Activated T-cell treated with anti-CD3 and anti-CD28 coated beads, Interleukin-2, amount 50 U/mL, for 72 hours (primary cell): ENCODE data around the gene NKD1. TPM values are rescaled to one million over a fixed set of nuclear protein-coding genes. Genes with fewer than 3 reads are reported as not detected.

Source experiments
- ATAC-seq, 2 donors: fragments of 150-1000 bp; cut with Tn5 transposase; replicated peaks in 1 of 2; 2 replicates each; pipeline ENCODE4 v1.10.0; 2021; ENCODE audit warnings: moderate library complexity in 2 of 2, mild to moderate bottlenecking in 1 of 2
- DNase-seq, 2 donors: peaks; one replicate each; pipeline ENCODE4 v3.0.0; 2021 to 2022; ENCODE audit warnings: mixed read lengths in 1 of 2
- H3K27ac Mint-ChIP-seq: one replicate; pipeline ENCODE4 v1.8.0; 2022; ENCODE audit warnings: mild to moderate bottlenecking, moderate library complexity, mixed read lengths
- H3K27me3 Mint-ChIP-seq: one replicate; pipeline ENCODE4 v1.8.0; 2022; ENCODE audit warnings: low read depth, mixed read lengths
- H3K36me3 Mint-ChIP-seq, 2 donors: one replicate each; pipeline ENCODE4 v1.8.0; 2022; ENCODE audit warnings: mixed read lengths in 2 of 2, mild to moderate bottlenecking in 1 of 2; ENCODE audit not compliant: insufficient read depth in 2 of 2
- H3K4me1 Mint-ChIP-seq: one replicate; pipeline ENCODE4 v1.8.0; 2022; ENCODE audit warnings: low read depth, mixed read lengths
- H3K4me3 Mint-ChIP-seq, 2 donors: one replicate each; pipeline ENCODE4 v1.8.0; 2022; ENCODE audit warnings: mild to moderate bottlenecking in 2 of 2, mixed read lengths in 2 of 2, moderate library complexity in 2 of 2
- H3K9me3 Mint-ChIP-seq, 2 donors: one replicate each; pipeline ENCODE4 v1.8.0; 2022; ENCODE audit warnings: mixed read lengths in 2 of 2
- total RNA-seq, 2 donors: library from RNA; stranded (reverse); gene quantifications; one replicate each; pipeline ENCODE4 v1.2.3, GENCODE V29; 2022

Gene NKD1
- total RNA-seq, 2 donors from 2014 or later = 0.96 to 2.4 TPM

DNA sequence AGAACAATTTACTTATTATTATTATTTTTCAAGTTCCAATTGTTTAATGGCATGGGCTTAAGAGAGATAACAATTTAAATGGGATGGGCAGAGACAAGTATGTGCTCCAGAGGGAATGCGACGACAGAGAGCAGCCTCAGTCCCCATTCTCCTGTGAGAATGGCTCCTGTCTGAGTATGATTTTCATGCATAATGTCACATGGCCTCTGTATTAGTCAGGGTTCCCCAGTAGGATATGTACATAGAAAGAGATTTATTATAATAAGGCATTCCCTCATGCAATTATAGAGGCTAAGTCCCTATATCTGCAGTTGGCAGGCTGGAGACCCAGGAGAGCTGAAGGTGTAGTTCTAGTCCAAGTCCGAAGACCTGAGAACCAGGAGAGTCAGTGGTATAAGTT, 22.9 kb upstream of the NKD1 start:
- no peak overlapping the region for H3K4me3 Mint-ChIP-seq
- no peaks in the 10 kb centered on the region for H3K4me1 Mint-ChIP-seq
- H3K36me3 Mint-ChIP-seq = peaks cover 0 to under 1% of the 10 kb centered on the region in 2 donors
- peaks cover 6% of the 10 kb centered on the region for H3K27me3 Mint-ChIP-seq
- ATAC-seq = no peak
- no peak for DNase-seq
- H3K27ac Mint-ChIP-seq = no peak overlapping the region
- peaks cover 6 to 9% of the 10 kb centered on the region in 2 donors for H3K9me3 Mint-ChIP-seq

GRCh38 chr16:50525716-50526115, 22.5 kb upstream of the NKD1 start:
- Mint-ChIP-seq H3K36me3 (peaks cover 0 to 1% of the 10 kb centered on the region in 2 donors), H3K27me3 (peaks cover 6% of the 10 kb centered on the region), H3K4me3 (no peak overlapping the region), H3K27ac (no peak overlapping the region), H3K4me1 (no peaks in the 10 kb centered on the region), H3K9me3 (peaks cover 7 to 10% of the 10 kb centered on the region in 2 donors)
- no peak for DNase-seq
- no peak for ATAC-seq

DNA sequence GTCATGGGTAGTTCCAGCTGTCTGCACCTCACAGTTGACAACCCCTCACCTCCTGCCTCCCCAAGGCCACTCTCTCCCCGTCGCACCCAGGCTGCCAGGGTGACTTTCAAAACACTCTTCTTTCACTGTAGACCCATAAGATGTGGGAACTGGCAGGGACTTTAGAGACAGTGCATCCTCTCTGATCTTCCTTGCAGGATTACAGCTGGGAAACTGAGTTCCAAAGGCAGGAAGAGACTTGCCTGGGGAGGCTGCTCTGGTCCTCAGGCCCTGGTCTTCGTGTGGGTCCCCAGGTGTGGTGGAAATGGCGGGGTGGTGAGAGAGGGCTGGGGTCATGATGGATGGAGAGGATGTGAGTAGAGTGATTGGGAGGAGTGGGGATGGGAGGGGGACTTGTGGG, 21.9 kb upstream of the NKD1 start:
- Mint-ChIP-seq H3K36me3 (peaks cover 0 to 1% of the 10 kb centered on the region in 2 donors), H3K9me3 (peaks cover 7 to 10% of the 10 kb centered on the region in 2 donors), H3K4me1 (no peaks in the 10 kb centered on the region), H3K27ac (no peak overlapping the region), H3K27me3 (peaks cover 6% of the 10 kb centered on the region), H3K4me3 (no peak overlapping the region)
- ATAC-seq (no peak), DNase-seq (no peak)

DNA sequence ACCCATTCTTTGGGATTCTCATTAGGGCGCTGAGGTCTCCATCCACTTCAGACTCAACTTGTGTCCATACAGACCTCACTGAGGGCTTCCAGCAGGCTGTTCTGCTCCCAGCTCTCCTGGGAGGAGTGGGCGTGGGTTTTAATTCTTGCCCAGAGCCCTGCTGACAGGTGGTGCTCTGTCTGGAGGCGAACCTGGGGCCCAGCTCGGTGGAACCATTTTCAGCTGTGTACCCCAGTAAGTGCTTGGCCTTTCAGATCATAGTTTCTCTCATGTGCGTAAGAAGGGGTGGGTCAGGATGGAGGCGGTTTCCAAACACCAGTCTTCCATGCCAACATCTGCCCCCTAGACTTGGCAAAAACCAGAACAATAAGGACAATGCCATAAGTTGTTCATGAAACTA, 21.4 kb upstream of the NKD1 start:
- no peak overlapping the region for H3K4me3 Mint-ChIP-seq
- H3K27me3 Mint-ChIP-seq = peaks cover 6% of the 10 kb centered on the region
- no peaks in the 10 kb centered on the region for H3K4me1 Mint-ChIP-seq
- peaks cover 7 to 10% of the 10 kb centered on the region in 2 donors for H3K9me3 Mint-ChIP-seq
- no peak for DNase-seq
- no peak overlapping the region for H3K27ac Mint-ChIP-seq
- H3K36me3 Mint-ChIP-seq = peaks cover 0 to 1% of the 10 kb centered on the region in 2 donors
- no peak for ATAC-seq

- ATAC-seq (no peak), DNase-seq (no peak)
- Mint-ChIP-seq H3K9me3 (peaks cover 7 to 10% of the 10 kb centered on the region in 2 donors), H3K36me3 (peaks cover 0 to 1% of the 10 kb centered on the region in 2 donors), H3K27me3 (no peaks in the 10 kb centered on the region), H3K4me1 (no peaks in the 10 kb centered on the region), H3K4me3 (no peak overlapping the region), H3K27ac (no peak overlapping the region)
Measured at GRCh38 chr16:50528820-50529219, 19.4 kb upstream of the NKD1 start.

GRCh38 chr16:50529334-50529733, 18.9 kb upstream of the NKD1 start:
- peaks cover 7 to 10% of the 10 kb centered on the region in 2 donors for H3K9me3 Mint-ChIP-seq
- peaks cover 0 to 1% of the 10 kb centered on the region in 2 donors for H3K36me3 Mint-ChIP-seq
- H3K4me3 Mint-ChIP-seq = no peak overlapping the region
- ATAC-seq = no peak
- no peaks in the 10 kb centered on the region for H3K4me1 Mint-ChIP-seq
- no peaks in the 10 kb centered on the region for H3K27me3 Mint-ChIP-seq
- no peak overlapping the region for H3K27ac Mint-ChIP-seq
- no peak for DNase-seq

GRCh38 chr16:50530277-50531236, 17.6 kb upstream of the NKD1 start:
- Mint-ChIP-seq H3K4me1 (no peaks in the 10 kb centered on the region), H3K27ac (no peak overlapping the region), H3K27me3 (no peaks in the 10 kb centered on the region), H3K9me3 (peaks cover 7 to 10% of the 10 kb centered on the region in 2 donors), H3K36me3 (peaks cover 0 to 1% of the 10 kb centered on the region in 2 donors), H3K4me3 (no peak overlapping the region)
- DNase-seq (no peak), ATAC-seq (no peak)

- DNase-seq (no peak), ATAC-seq (no peak)
- no peak overlapping the region for H3K27ac Mint-ChIP-seq
- no peaks in the 10 kb centered on the region for H3K27me3 Mint-ChIP-seq
- peaks cover 7 to 10% of the 10 kb centered on the region in 2 donors for H3K9me3 Mint-ChIP-seq
- no peak overlapping the region for H3K4me3 Mint-ChIP-seq
- H3K4me1 Mint-ChIP-seq = no peaks in the 10 kb centered on the region
- peaks cover 0 to 1% of the 10 kb centered on the region in 2 donors for H3K36me3 Mint-ChIP-seq
Measured at GRCh38 chr16:50531359-50531758, 16.8 kb upstream of the NKD1 start.

GRCh38 chr16:50531901-50532300, 16.3 kb upstream of the NKD1 start:
- Mint-ChIP-seq H3K27me3 (no peaks in the 10 kb centered on the region), H3K27ac (no peak overlapping the region), H3K36me3 (peaks cover 0 to 1% of the 10 kb centered on the region in 2 donors), H3K4me1 (no peaks in the 10 kb centered on the region), H3K4me3 (no peak overlapping the region), H3K9me3 (peaks cover 7 to 10% of the 10 kb centered on the region in 2 donors)
- DNase-seq (no peak), ATAC-seq (no peak)

DNA sequence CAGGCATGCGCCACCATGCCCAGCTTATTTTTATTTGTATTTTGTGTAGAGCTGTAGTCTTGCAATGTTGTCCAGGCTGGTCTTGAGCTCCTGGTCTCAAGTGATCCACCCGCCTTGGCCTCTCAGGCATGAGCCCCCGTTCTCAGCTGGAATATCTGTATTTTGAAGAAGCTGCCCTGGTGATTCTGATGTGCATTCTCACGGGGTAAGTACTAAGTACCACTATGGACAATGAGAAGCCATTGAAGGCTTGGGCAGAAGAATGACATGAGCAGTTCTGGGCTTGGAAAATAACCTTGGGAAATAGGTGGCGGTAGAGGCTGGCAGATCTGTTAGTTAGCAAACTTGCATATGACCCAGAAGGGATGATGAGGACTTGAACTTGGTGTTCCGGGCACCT, 15.6 kb upstream of the NKD1 start:
- H3K36me3 Mint-ChIP-seq = peaks cover 0 to 1% of the 10 kb centered on the region in 2 donors
- no peaks in the 10 kb centered on the region for H3K4me1 Mint-ChIP-seq
- peaks cover 7 to 10% of the 10 kb centered on the region in 2 donors for H3K9me3 Mint-ChIP-seq
- H3K27ac Mint-ChIP-seq = no peak overlapping the region
- no peaks in the 10 kb centered on the region for H3K27me3 Mint-ChIP-seq
- ATAC-seq (no peak), DNase-seq (no peak)
- no peak overlapping the region for H3K4me3 Mint-ChIP-seq

DNA sequence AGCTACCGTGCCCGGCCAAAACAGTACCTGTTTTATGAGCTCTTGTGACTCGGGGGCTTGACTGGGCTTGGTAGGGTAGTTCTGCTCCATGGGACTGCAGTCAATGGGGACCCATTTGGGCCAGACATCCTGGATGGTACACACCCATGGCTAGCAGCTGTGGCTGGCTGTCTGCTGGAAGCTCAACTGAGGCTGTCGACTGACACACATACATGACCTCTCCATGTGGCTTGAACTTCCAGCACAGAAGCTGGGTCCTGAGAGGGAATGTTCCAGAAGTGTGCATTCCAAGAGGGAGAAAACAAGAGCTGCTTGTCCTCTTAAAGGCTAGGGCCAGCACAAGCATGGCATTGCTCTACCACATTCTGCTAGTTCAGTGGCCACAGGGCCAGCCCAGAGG, 14.9 kb upstream of the NKD1 start:
- Mint-ChIP-seq H3K36me3 (peaks cover 0 to 1% of the 10 kb centered on the region in 2 donors), H3K9me3 (peaks cover 7 to 10% of the 10 kb centered on the region in 2 donors), H3K4me3 (no peak overlapping the region), H3K4me1 (no peaks in the 10 kb centered on the region), H3K27ac (no peak overlapping the region), H3K27me3 (no peaks in the 10 kb centered on the region)
- DNase-seq = no peak
- no peak for ATAC-seq

DNA sequence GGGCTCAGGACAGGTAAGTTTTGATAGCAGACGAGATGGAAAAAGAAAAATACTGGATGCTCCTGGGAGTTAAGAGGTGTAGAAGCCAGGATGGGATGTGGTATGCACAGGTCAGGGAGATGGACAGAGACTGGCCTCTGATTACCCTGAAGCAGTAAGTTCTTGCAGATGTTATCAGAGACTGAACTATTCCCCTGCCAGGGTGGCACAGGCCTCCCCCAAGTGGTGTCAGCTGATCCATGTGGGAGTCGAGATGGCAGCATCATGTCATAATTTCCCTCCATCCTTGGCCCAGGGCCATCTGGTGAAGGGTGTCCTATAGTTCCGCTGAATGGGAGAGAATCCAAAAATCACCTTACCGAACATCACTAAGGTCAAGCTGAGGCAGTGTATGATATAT, 14.1 kb upstream of the NKD1 start:
- Mint-ChIP-seq H3K27me3 (no peaks in the 10 kb centered on the region), H3K4me1 (no peaks in the 10 kb centered on the region)

GRCh38 chr16:50534556-50534955, 13.6 kb upstream of the NKD1 start:
- DNase-seq = no peak
- H3K4me1 Mint-ChIP-seq = no peaks in the 10 kb centered on the region
- no peaks in the 10 kb centered on the region for H3K27me3 Mint-ChIP-seq
- H3K27ac Mint-ChIP-seq = no peak overlapping the region
- ATAC-seq = no peak
- H3K9me3 Mint-ChIP-seq = peaks cover 3 to 5% of the 10 kb centered on the region in 2 donors
- no peak overlapping the region for H3K4me3 Mint-ChIP-seq
- peaks cover 0 to 1% of the 10 kb centered on the region in 2 donors for H3K36me3 Mint-ChIP-seq

More for the DNA sequence above, 14.1 kb upstream of the NKD1 start:
- DNase-seq = no peak
- no peak for ATAC-seq
- H3K9me3 Mint-ChIP-seq = peaks cover 6 to 8% of the 10 kb centered on the region in 2 donors
- peaks cover 0 to 1% of the 10 kb centered on the region in 2 donors for H3K36me3 Mint-ChIP-seq
- no peak overlapping the region for H3K4me3 Mint-ChIP-seq
- H3K27ac Mint-ChIP-seq = no peak overlapping the region
